Measurements from ENCODE around the gene TMPRSS6. TPM values are rescaled to one million over a fixed set of nuclear protein-coding genes. Genes with fewer than 3 reads are reported as not detected.
A peak's percentile ranks its signal among the peaks of the same experiment; 100 is the strongest.

The TMPRSS6 gene
- total and polyA plus RNA-seq, 2 of the 13 experiments (the other 11 are each of a cell fraction or from before 2014, with no cell fraction given): 4.2 to 4.8 TPM

GRCh38 chr22:37074537-37074936 lies 35.0 kb downstream of the TMPRSS6 start:
- no peak overlapping the region for H3K4me3 ChIP-seq (replicated peaks in 1 of 3; ENCODE audit: insufficient read depth in 1 of 3, low read depth in 2 of 3, low read length in 3 of 3)
- H3K27me3 ChIP-seq (ENCODE audit: control insufficient read depth in 1 of 2, insufficient read depth in 2 of 2, low read length in 2 of 2): no peaks in the 10 kb centered on the region; a peak in 1 of 5 replicates
- no TSS peak for BruUV-seq (replicated peaks)
- in situ Hi-C loops (cut with HindIII; ENCODE audit: extremely low pct_ligation_motif_present, low pct_unique_long_range_greater_than_20kb): no loop called here
- TF ChIP-seq MTA1 (CRISPR knock-in tag; IDR thresholded peaks at IDR 0.05; ENCODE audit: borderline replicate concordance): 0 out of 2 replicates have a peak, but pooled peaks have one; percentile 29
- peak; percentile 29; the same call in 1 of the 2 replicates for TF ChIP-seq ZNF687 (CRISPR knock-in tag; IDR thresholded peaks at IDR 0.05)
- no peak for TF ChIP-seq ZFP82 (CRISPR knock-in tag; IDR thresholded peaks at IDR 0.05; ENCODE audit: borderline replicate concordance)
- TF ChIP-seq, protein P1, sequence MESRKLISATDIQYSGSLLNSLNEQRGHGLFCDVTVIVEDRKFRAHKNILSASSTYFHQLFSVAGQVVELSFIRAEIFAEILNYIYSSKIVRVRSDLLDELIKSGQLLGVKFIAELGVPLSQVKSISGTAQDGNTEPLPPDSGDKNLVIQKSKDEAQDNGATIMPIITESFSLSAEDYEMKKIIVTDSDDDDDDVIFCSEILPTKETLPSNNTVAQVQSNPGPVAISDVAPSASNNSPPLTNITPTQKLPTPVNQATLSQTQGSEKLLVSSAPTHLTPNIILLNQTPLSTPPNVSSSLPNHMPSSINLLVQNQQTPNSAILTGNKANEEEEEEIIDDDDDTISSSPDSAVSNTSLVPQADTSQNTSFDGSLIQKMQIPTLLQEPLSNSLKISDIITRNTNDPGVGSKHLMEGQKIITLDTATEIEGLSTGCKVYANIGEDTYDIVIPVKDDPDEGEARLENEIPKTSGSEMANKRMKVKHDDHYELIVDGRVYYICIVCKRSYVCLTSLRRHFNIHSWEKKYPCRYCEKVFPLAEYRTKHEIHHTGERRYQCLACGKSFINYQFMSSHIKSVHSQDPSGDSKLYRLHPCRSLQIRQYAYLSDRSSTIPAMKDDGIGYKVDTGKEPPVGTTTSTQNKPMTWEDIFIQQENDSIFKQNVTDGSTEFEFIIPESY (CRISPR knock-in tag; IDR thresholded peaks at IDR 0.05): 0 out of 2 replicates have a peak, but pooled peaks have one; percentile 56
- H2AFZ ChIP-seq (ENCODE audit: low read length): no peak overlapping the region
- no peaks in the 10 kb centered on the region for H4K20me1 ChIP-seq (ENCODE audit: insufficient read depth, low read length)
- FAIRE-seq (no peak), ATAC-seq (peak; percentile 24; the same call in 2 of the 3 replicates), DNase-seq (ENCODE audit: low spot score) (no peak)
- WGBS (ENCODE audit: low lambda C conversion rate): 54% methylated on average over 5 of the region's 16 CpGs
- no peaks in the 10 kb centered on the region for H3K79me2 ChIP-seq (ENCODE audit: insufficient read depth, low read length)
- intact Hi-C loops (cut with micrococcal nuclease; ENCODE audit: unreplicated experiment): no loop called here
- POLR2A ChIA-PET: no interaction called here
- H3K27ac ChIP-seq (ENCODE audit: extremely low read length, insufficient read depth, low read length): no peak overlapping the region
- CTCF ChIA-PET (ENCODE audit: low intra/inter-chr PET ratio, low total read pairs): no interaction called here
- peaks cover 11% of the 10 kb centered on the region; the same call in 1 of the 2 replicates for H3K9me3 ChIP-seq (ENCODE audit: low read length)
- H3K4me1 ChIP-seq (ENCODE audit: insufficient read depth, low read length): peaks cover 22% of the 10 kb centered on the region; the same call in 1 of the 2 replicates
- no peak overlapping the region for H3K9ac ChIP-seq (ENCODE audit: insufficient read depth, low read depth, low read length)
- H3K36me3 ChIP-seq (replicated peaks in 1 of 2; ENCODE audit: control insufficient read depth in 1 of 2, insufficient read depth in 2 of 2, low read length in 2 of 2): no peaks in the 10 kb centered on the region
- H3K4me2 ChIP-seq (ENCODE audit: low read depth, low read length): no peak overlapping the region
